Effector memory CD8-positive, alpha-beta T cell (primary cell): ENCODE measurements around the gene TANGO6.
A peak's percentile ranks its signal among the peaks of the same experiment; 100 is the strongest.
"Not testable (repeated sequence)": the region's sequence is repeated elsewhere in the genome, so short reads cannot be mapped to it uniquely, and the experiment has no call there.

Experiments used
- ATAC-seq: fragments of 150-1000 bp; cut with Tn5 transposase; replicated peaks from 2 replicates; pipeline ENCODE4 v1.10.0; 2021; ENCODE audit warnings: mild to moderate bottlenecking, moderate library complexity
- DNase-seq, 3 experiments: peaks; one replicate each; pipeline ENCODE4 v3.0.0; 2021
- H3K27ac Mint-ChIP-seq, 2 donors: one replicate each; pipeline ENCODE4 v1.8.0; 2022; ENCODE audit warnings: mild to moderate bottlenecking in 2 of 2, mixed read lengths in 2 of 2, moderate library complexity in 2 of 2
- H3K27me3 Mint-ChIP-seq, 2 donors: one replicate each; pipeline ENCODE4 v1.8.0; 2022; ENCODE audit warnings: mixed read lengths in 2 of 2
- H3K36me3 Mint-ChIP-seq: one replicate; pipeline ENCODE4 v1.8.0; 2022; ENCODE audit warnings: mild to moderate bottlenecking, moderate library complexity, mixed read lengths; ENCODE audit not compliant: insufficient read depth
- H3K4me1 Mint-ChIP-seq, 2 donors: one replicate each; pipeline ENCODE4 v1.8.0; 2022; ENCODE audit warnings: low read depth in 2 of 2, mixed read lengths in 2 of 2
- H3K4me3 Mint-ChIP-seq, 2 donors: one replicate each; pipeline ENCODE4 v1.8.0; 2022; ENCODE audit warnings: mild to moderate bottlenecking in 2 of 2, mixed read lengths in 2 of 2, moderate library complexity in 2 of 2
- H3K9me3 Mint-ChIP-seq, 2 donors: one replicate each; pipeline ENCODE4 v1.8.0; 2022; ENCODE audit warnings: mixed read lengths in 2 of 2

The TANGO6 gene

GRCh38 chr16:68842964-68843481 is 308 bp upstream of the TANGO6 start:
- Mint-ChIP-seq H3K4me3 (peak overlapping the region; percentile 81 to 91), H3K4me1 (peaks cover 22 to 23% of the 10 kb centered on the region in 2 donors), H3K27ac (peak overlapping the region; percentile 62 to 91)
- H3K9me3 Mint-ChIP-seq, H3K27me3 Mint-ChIP-seq, H3K36me3 Mint-ChIP-seq, ATAC-seq, DNase-seq: not testable (repeated sequence)

GRCh38 chr16:68844211-68844564 is 857 bp downstream of the TANGO6 start:
- Mint-ChIP-seq H3K36me3 (no peaks in the 10 kb centered on the region), H3K4me3 (peak overlapping the region; percentile 81 to 91), H3K9me3 (no peaks in the 10 kb centered on the region), H3K27ac (peak overlapping the region; percentile 62 to 91), H3K4me1 (peaks cover 23 to 24% of the 10 kb centered on the region in 2 donors), H3K27me3 (no peaks in the 10 kb centered on the region)
- ATAC-seq: no peak
- DNase-seq: no peak

- no peak overlapping the region for H3K27ac Mint-ChIP-seq
- peaks cover 18 to 28% of the 10 kb centered on the region in 2 donors for H3K4me1 Mint-ChIP-seq
- no peaks in the 10 kb centered on the region for H3K9me3 Mint-ChIP-seq
- ATAC-seq (no peak), DNase-seq (no peak)
- H3K4me3 Mint-ChIP-seq: no peak overlapping the region
- H3K36me3 Mint-ChIP-seq: no peaks in the 10 kb centered on the region
- H3K27me3 Mint-ChIP-seq: no peaks in the 10 kb centered on the region
Observed at GRCh38 chr16:68848786-68849185, 5.5 kb downstream of the TANGO6 start.

- Mint-ChIP-seq H3K4me1 (peaks cover 10 to 27% of the 10 kb centered on the region in 2 donors), H3K27ac (no peak overlapping the region), H3K4me3 (no peak overlapping the region), H3K9me3 (no peaks in the 10 kb centered on the region), H3K27me3 (no peaks in the 10 kb centered on the region), H3K36me3 (no peaks in the 10 kb centered on the region)
- ATAC-seq: no peak
- DNase-seq: no peak
Observed at GRCh38 chr16:68850481-68850880, 7.2 kb downstream of the TANGO6 start.

GRCh38 chr16:68851601-68852000 is 8.3 kb downstream of the TANGO6 start:
- no peaks in the 10 kb centered on the region for H3K9me3 Mint-ChIP-seq
- H3K4me1 Mint-ChIP-seq: peaks cover 13 to 27% of the 10 kb centered on the region in 2 donors
- no peaks in the 10 kb centered on the region for H3K36me3 Mint-ChIP-seq
- no peaks in the 10 kb centered on the region for H3K27me3 Mint-ChIP-seq
- DNase-seq (no peak), ATAC-seq (no peak)
- H3K27ac Mint-ChIP-seq: no peak overlapping the region
- H3K4me3 Mint-ChIP-seq: no peak overlapping the region

- no peak overlapping the region for H3K4me3 Mint-ChIP-seq
- H3K4me1 Mint-ChIP-seq: peaks cover 9 to 28% of the 10 kb centered on the region in 2 donors
- no peak for DNase-seq
- no peak overlapping the region for H3K27ac Mint-ChIP-seq
- ATAC-seq: no peak
- no peaks in the 10 kb centered on the region for H3K9me3 Mint-ChIP-seq
- H3K27me3 Mint-ChIP-seq: no peaks in the 10 kb centered on the region
- H3K36me3 Mint-ChIP-seq: peaks cover 11% of the 10 kb centered on the region
Observed at GRCh38 chr16:68857479-68857878, 14.1 kb downstream of the TANGO6 start.

GRCh38 chr16:68859828-68860227 is 16.5 kb downstream of the TANGO6 start:
- ATAC-seq: no peak
- no peak for DNase-seq
- Mint-ChIP-seq H3K36me3 (peaks cover 33% of the 10 kb centered on the region), H3K9me3 (no peaks in the 10 kb centered on the region), H3K4me1 (peaks cover 9 to 20% of the 10 kb centered on the region in 2 donors), H3K4me3 (no peak overlapping the region), H3K27me3 (no peaks in the 10 kb centered on the region), H3K27ac (no peak overlapping the region)

GRCh38 chr16:68860978-68861892 is 17.9 kb downstream of the TANGO6 start:
- Mint-ChIP-seq H3K9me3 (no peaks in the 10 kb centered on the region), H3K4me3 (no peak overlapping the region), H3K27me3 (no peaks in the 10 kb centered on the region), H3K4me1 (peaks cover 6 to 20% of the 10 kb centered on the region in 2 donors), H3K36me3 (peaks cover 46% of the 10 kb centered on the region), H3K27ac (no peak overlapping the region)
- ATAC-seq: no peak
- no peak for DNase-seq

GRCh38 chr16:68866933-68867332 is 23.6 kb downstream of the TANGO6 start:
- no peak overlapping the region for H3K4me3 Mint-ChIP-seq
- H3K9me3 Mint-ChIP-seq: no peaks in the 10 kb centered on the region
- H3K27me3 Mint-ChIP-seq: no peaks in the 10 kb centered on the region
- H3K27ac Mint-ChIP-seq: no peak overlapping the region
- ATAC-seq (no peak), DNase-seq (no peak)
- H3K4me1 Mint-ChIP-seq: no peaks in the 10 kb centered on the region
- peaks cover 78% of the 10 kb centered on the region for H3K36me3 Mint-ChIP-seq

GRCh38 chr16:68869492-68870088 is 26.3 kb downstream of the TANGO6 start:
- ATAC-seq: no peak
- peaks cover 66% of the 10 kb centered on the region for H3K36me3 Mint-ChIP-seq
- no peak overlapping the region for H3K27ac Mint-ChIP-seq
- DNase-seq: no peak
- H3K9me3 Mint-ChIP-seq: no peaks in the 10 kb centered on the region
- no peaks in the 10 kb centered on the region for H3K4me1 Mint-ChIP-seq
- H3K27me3 Mint-ChIP-seq: no peaks in the 10 kb centered on the region
- no peak overlapping the region for H3K4me3 Mint-ChIP-seq

- ATAC-seq: no peak
- Mint-ChIP-seq H3K9me3 (no peaks in the 10 kb centered on the region), H3K27me3 (no peaks in the 10 kb centered on the region), H3K4me3 (no peak overlapping the region), H3K27ac (no peak overlapping the region), H3K4me1 (no peaks in the 10 kb centered on the region), H3K36me3 (peaks cover 67% of the 10 kb centered on the region)
- no peak for DNase-seq
Observed at GRCh38 chr16:68873635-68874471, 30.5 kb downstream of the TANGO6 start.

GRCh38 chr16:68875871-68876270 is 32.5 kb downstream of the TANGO6 start:
- H3K9me3 Mint-ChIP-seq: no peaks in the 10 kb centered on the region
- no peak for ATAC-seq

GRCh38 chr16:68883685-68884084 is 40.4 kb downstream of the TANGO6 start:
- Mint-ChIP-seq H3K9me3 (no peaks in the 10 kb centered on the region), H3K27ac (peak overlapping the region in 1 of 2 donors; percentile 46), H3K4me1 (peaks cover 0 to 4% of the 10 kb centered on the region in 2 donors), H3K4me3 (no peak overlapping the region), H3K27me3 (no peaks in the 10 kb centered on the region), H3K36me3 (peaks cover 44% of the 10 kb centered on the region)
- DNase-seq (no peak), ATAC-seq (no peak)

More at GRCh38 chr16:68875871-68876270, 32.5 kb downstream of the TANGO6 start:
- H3K4me1 Mint-ChIP-seq: no peaks in the 10 kb centered on the region
- no peak for DNase-seq
- H3K36me3 Mint-ChIP-seq: peaks cover 72% of the 10 kb centered on the region
- H3K4me3 Mint-ChIP-seq: no peak overlapping the region
- H3K27ac Mint-ChIP-seq: no peak overlapping the region
- H3K27me3 Mint-ChIP-seq: no peaks in the 10 kb centered on the region
